Left cardiac atrium (tissue), 4 donors: ENCODE data around the gene TMEM163. TPM values are rescaled to one million over a fixed set of nuclear protein-coding genes. Genes with fewer than 3 reads are reported as not detected.
"Not testable (repeated sequence)": the region's sequence is repeated elsewhere in the genome, so short reads cannot be mapped to it uniquely, and the experiment has no call there.

ENCODE experiments used
- ATAC-seq, 2 donors: fragments of 200-7000 bp; cut with Tn5 transposase; one replicate each; pipeline ENCODE4 v1.9.1; 2020; ENCODE audit warnings: mild to moderate bottlenecking in 2 of 2, moderate library complexity in 2 of 2
- DNase-seq: peaks from one replicate; pipeline ENCODE4 v3.0.0-alpha.2; 2020
- intact Hi-C, 2 donors: fragments of 100-400 bp; cut with DNase I; formaldehyde crosslinking; loops; one replicate each; pipeline versions ENCODE4 v1.14.1 to v1.15.1; 2022 to 2023
- total RNA-seq, 2 donors: library from RNA; stranded (reverse); fragmentation: NEBNext Ultra II Directional; extraction: Animal tissue kit (Norgen Biotek cat#: 25700); gene quantifications; one replicate each; pipeline ENCODE4 v1.2.1, GENCODE V29; 2021
- donor health status: DM: no; HTN: yes; CAD: no.
- donor health status: DM: no; HTN: yes; CAD: no; lungs with severe emphysema.
- donor health status: DM: yes; HTN: yes; CAD: no.
- donor health status: Dilated cardiomyopathy.

The TMEM163 gene
- total RNA-seq, 2 donors from 2014 or later = 3.5 to 11.6 TPM

GRCh38 chr2:134634054-134634753, 84.6 kb downstream of the TMEM163 start:
- ATAC-seq = no peak
- intact Hi-C loops = no loop called here
- no peak for DNase-seq

- DNase-seq = no peak
- no peak for ATAC-seq
- intact Hi-C loops = no loop called here
Observed at GRCh38 chr2:134630504-134631159, 88.2 kb downstream of the TMEM163 start.

- no peak for DNase-seq
- intact Hi-C loops = no loop called here
- no peak for ATAC-seq
Observed at GRCh38 chr2:134628453-134628852, 90.3 kb downstream of the TMEM163 start.

- intact Hi-C loops = no loop called here
- no peak for DNase-seq
- no peak for ATAC-seq
Observed at GRCh38 chr2:134626781-134627180, 92.0 kb downstream of the TMEM163 start.

- ATAC-seq = no peak
- DNase-seq = no peak
- intact Hi-C loops = no loop called here
Observed at GRCh38 chr2:134625311-134625710, 93.5 kb downstream of the TMEM163 start.

GRCh38 chr2:134623796-134624195, 95.0 kb downstream of the TMEM163 start:
- intact Hi-C loops = no loop called here
- ATAC-seq = no peak
- no peak for DNase-seq

- intact Hi-C loops = no loop called here
- ATAC-seq (no peak), DNase-seq (no peak)
Observed at GRCh38 chr2:134623046-134623445, 95.8 kb downstream of the TMEM163 start.

- DNase-seq (no peak), ATAC-seq (no peak)
- intact Hi-C loops = no loop called here
Observed at GRCh38 chr2:134621939-134622705, 96.7 kb downstream of the TMEM163 start.

GRCh38 chr2:134619250-134619649, 99.5 kb downstream of the TMEM163 start:
- DNase-seq = no peak
- intact Hi-C loops = no loop called here
- no peak for ATAC-seq

GRCh38 chr2:134615480-134615879, 103.3 kb downstream of the TMEM163 start:
- DNase-seq, ATAC-seq, intact Hi-C loops: not testable (repeated sequence)

- no peak for DNase-seq
- ATAC-seq = peak in 1 of 2 donors; percentile 67
- intact Hi-C loops = no loop called here
Observed at GRCh38 chr2:134611316-134611715, 107.5 kb downstream of the TMEM163 start.

GRCh38 chr2:134610871-134611270, 107.9 kb downstream of the TMEM163 start:
- intact Hi-C loops = no loop called here
- DNase-seq = no peak
- ATAC-seq = no peak

GRCh38 chr2:134609924-134610513, 108.8 kb downstream of the TMEM163 start:
- ATAC-seq (peak; percentile 30 to 68), DNase-seq (peak; percentile 22)
- intact Hi-C loops = no loop called here

GRCh38 chr2:134603966-134604365, 114.8 kb downstream of the TMEM163 start:
- intact Hi-C loops = no loop called here
- no peak for ATAC-seq
- DNase-seq = no peak

GRCh38 chr2:134602666-134603065, 116.1 kb downstream of the TMEM163 start:
- ATAC-seq (no peak), DNase-seq (no peak)
- intact Hi-C loops = no loop called here

- DNase-seq (no peak), ATAC-seq (no peak)
- intact Hi-C loops = no loop called here
Observed at GRCh38 chr2:134601264-134601663, 117.5 kb downstream of the TMEM163 start.

GRCh38 chr2:134600208-134600607, 118.6 kb downstream of the TMEM163 start:
- DNase-seq = no peak
- ATAC-seq = no peak
- intact Hi-C loops = no loop called here

- no peak for ATAC-seq
- intact Hi-C loops = no loop called here
- DNase-seq = no peak
Observed at GRCh38 chr2:134599236-134599635, 119.6 kb downstream of the TMEM163 start.

- no peak for DNase-seq
- no peak for ATAC-seq
- intact Hi-C loops = no loop called here
Observed at GRCh38 chr2:134594399-134594798, 124.4 kb downstream of the TMEM163 start.

- ATAC-seq (no peak), DNase-seq (no peak)
- intact Hi-C loops = no loop called here
Observed at GRCh38 chr2:134593519-134593918, 125.3 kb downstream of the TMEM163 start.
